NOMO-1 (cell line): ENCODE data around the gene LELP1.
A peak's percentile ranks its signal among the peaks of the same experiment; 100 is the strongest.
"Not testable (repeated sequence)": the region's sequence is repeated elsewhere in the genome, so short reads cannot be mapped to it uniquely, and the experiment has no call there.

Experiments
- DNase-seq, 2 experiments: peaks; one replicate each; lab custom pipeline; 2025; ENCODE audit not compliant: unreplicated experiment in 2 of 2; lab: John Stamatoyannopoulos, UW

LELP1 gene

GRCh38 chr1:153203130-153203529 lies at the start of gene LELP1:
Gene LELP1, plus strand, starts transcription at chr1:153203430. Its CDS starts 1,278 bp downstream, at chr1:153204708.
- no peak for DNase-seq

GRCh38 chr1:153155541-153155940 lies 47.7 kb upstream of the LELP1 start:
- no peak for DNase-seq

GRCh38 chr1:153168686-153169085 lies 34.5 kb upstream of the LELP1 start:
- DNase-seq, result no peak

GRCh38 chr1:153174624-153175023 lies 28.6 kb upstream of the LELP1 start:
- DNase-seq, result no peak

- no peak for DNase-seq
Observed at GRCh38 chr1:153178922-153179321, 24.3 kb upstream of the LELP1 start.

- DNase-seq, result no peak
Observed at GRCh38 chr1:153180556-153180955, 22.7 kb upstream of the LELP1 start.

- DNase-seq, result not testable (repeated sequence)
Observed at GRCh38 chr1:153188301-153188700, 14.9 kb upstream of the LELP1 start.

- no peak for DNase-seq
Observed at GRCh38 chr1:153190373-153190772, 12.9 kb upstream of the LELP1 start.

GRCh38 chr1:153192697-153193096 lies 10.5 kb upstream of the LELP1 start:
- no peak for DNase-seq

- no peak for DNase-seq
Observed at GRCh38 chr1:153194331-153195050, 8.7 kb upstream of the LELP1 start.

- no peak for DNase-seq
Observed at GRCh38 chr1:153195216-153195615, 8.0 kb upstream of the LELP1 start.

- no peak for DNase-seq
Observed at GRCh38 chr1:153202006-153202405, 1.2 kb upstream of the LELP1 start.

- no peak for DNase-seq
Observed at GRCh38 chr1:153206631-153207030, 3.4 kb downstream of the LELP1 start.

- no peak for DNase-seq
Observed at GRCh38 chr1:153210206-153210605, 7.0 kb downstream of the LELP1 start.

- no peak for DNase-seq
Observed at GRCh38 chr1:153212201-153212600, 9.0 kb downstream of the LELP1 start.

GRCh38 chr1:153213519-153213918 lies 10.3 kb downstream of the LELP1 start:
- DNase-seq, result no peak

- no peak for DNase-seq
Observed at GRCh38 chr1:153217212-153217611, 14.0 kb downstream of the LELP1 start, which contains the start of gene PRR9. Gene PRR9, plus strand, starts transcription at chr1:153217584. Its CDS starts 561 bp downstream, at chr1:153218145.

- no peak for DNase-seq
Observed at GRCh38 chr1:153217744-153218416, 14.7 kb downstream of the LELP1 start.

- DNase-seq, result no peak
Observed at GRCh38 chr1:153220606-153221303, 17.5 kb downstream of the LELP1 start.

GRCh38 chr1:153223040-153223891 lies 20.0 kb downstream of the LELP1 start:
- peak in 1 of 2 experiments; percentile 18 for DNase-seq

GRCh38 chr1:153227810-153228209 lies 24.6 kb downstream of the LELP1 start:
- no peak for DNase-seq
